ENCODE measurements around the gene ARL14EPL. TPM values are rescaled to one million over a fixed set of nuclear protein-coding genes. Genes with fewer than 3 reads are reported as not detected.

ARL14EPL gene
- total and polyA plus RNA-seq, 12 donors = 0.10 to 0.11 TPM; not detected in 10

DNA sequence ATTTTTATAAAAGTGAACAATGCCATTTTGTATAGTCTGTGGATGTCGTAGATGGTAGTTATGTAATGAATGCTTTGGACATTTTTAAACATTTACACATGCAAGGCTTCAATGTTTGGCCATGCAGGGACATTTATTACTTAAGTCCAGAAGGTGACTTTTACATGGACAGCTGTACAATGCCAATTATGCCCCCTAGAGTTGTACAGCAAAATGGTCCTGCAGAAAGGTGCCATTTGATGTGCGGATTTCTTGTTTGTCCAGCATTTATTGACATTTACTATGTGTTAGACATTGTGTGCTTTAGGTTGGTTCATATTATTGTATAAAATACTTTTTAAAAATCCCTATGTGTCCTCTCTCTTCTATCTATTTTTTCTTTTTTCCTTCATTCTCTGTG, 30.1 kb downstream of the ARL14EPL start:
- no peak for DNase-seq
- intact Hi-C loops (cut with DNase I) = loop anchor here in 1 of 2 donors (10.0 kb wide), 1 partner anchor 168 kb away; no protein-coding TSS in a partner anchor
- Histone ChIP-seq H3K27ac (no peak overlapping the region), H3K27me3 (peaks cover 6% of the 10 kb centered on the region), H3K4me3 (no peak overlapping the region), H3K9me3 (replicated peaks in 1 of 3) (no peaks in the 10 kb centered on the region), H3K36me3 (replicated peaks in 1 of 2) (no peaks in the 10 kb centered on the region), H3K4me1 (replicated peaks in 1 of 2) (no peaks in the 10 kb centered on the region)
- WGBS, 4 donors = 81 to 91% (median 87%) methylated on average over 2 of the region's 2 CpGs
- TF ChIP-seq, protein P1, sequence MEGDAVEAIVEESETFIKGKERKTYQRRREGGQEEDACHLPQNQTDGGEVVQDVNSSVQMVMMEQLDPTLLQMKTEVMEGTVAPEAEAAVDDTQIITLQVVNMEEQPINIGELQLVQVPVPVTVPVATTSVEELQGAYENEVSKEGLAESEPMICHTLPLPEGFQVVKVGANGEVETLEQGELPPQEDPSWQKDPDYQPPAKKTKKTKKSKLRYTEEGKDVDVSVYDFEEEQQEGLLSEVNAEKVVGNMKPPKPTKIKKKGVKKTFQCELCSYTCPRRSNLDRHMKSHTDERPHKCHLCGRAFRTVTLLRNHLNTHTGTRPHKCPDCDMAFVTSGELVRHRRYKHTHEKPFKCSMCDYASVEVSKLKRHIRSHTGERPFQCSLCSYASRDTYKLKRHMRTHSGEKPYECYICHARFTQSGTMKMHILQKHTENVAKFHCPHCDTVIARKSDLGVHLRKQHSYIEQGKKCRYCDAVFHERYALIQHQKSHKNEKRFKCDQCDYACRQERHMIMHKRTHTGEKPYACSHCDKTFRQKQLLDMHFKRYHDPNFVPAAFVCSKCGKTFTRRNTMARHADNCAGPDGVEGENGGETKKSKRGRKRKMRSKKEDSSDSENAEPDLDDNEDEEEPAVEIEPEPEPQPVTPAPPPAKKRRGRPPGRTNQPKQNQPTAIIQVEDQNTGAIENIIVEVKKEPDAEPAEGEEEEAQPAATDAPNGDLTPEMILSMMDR (IDR thresholded peaks at IDR 0.05) = no peak
- TF ChIP-seq POLR2A (IDR thresholded peaks at IDR 0.05) = no peak

DNA sequence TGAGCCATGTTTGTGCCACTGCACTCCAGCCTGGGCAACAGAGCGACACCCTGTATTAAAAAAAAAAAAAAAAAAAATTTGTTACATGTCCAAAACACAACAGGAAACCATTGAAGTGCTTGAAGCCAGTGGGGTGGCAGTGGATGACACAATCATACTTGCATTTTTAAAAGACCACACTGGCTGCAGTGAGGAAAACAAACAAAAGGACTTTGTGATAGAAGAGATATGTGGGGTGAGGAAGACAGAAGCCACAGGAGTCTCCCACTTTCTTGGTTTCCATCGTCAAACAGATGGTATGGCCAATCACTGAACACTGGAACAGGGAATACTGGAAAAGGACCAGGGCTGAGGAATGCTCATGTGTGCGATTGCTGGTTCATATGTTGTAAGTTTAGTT, 31.7 kb downstream of the ARL14EPL start:
- Histone ChIP-seq H3K27me3 (peaks cover 6% of the 10 kb centered on the region), H3K4me1 (replicated peaks in 1 of 2) (no peaks in the 10 kb centered on the region), H3K36me3 (replicated peaks in 1 of 2) (no peaks in the 10 kb centered on the region), H3K9me3 (replicated peaks in 1 of 3) (no peaks in the 10 kb centered on the region), H3K27ac (no peak overlapping the region), H3K4me3 (no peak overlapping the region)
- TF ChIP-seq POLR2A (IDR thresholded peaks at IDR 0.05) = no peak
- TF ChIP-seq, protein P1 (IDR thresholded peaks at IDR 0.05) = no peak
- intact Hi-C loops (cut with DNase I) = loop anchor here in 1 of 2 donors (10.0 kb wide), 1 partner anchor 169 kb away; no protein-coding TSS in a partner anchor
- DNase-seq = no peak
- 83 to 91% (median 88%) methylated on average over 3 of the region's 3 CpGs for WGBS, 4 donors

DNA sequence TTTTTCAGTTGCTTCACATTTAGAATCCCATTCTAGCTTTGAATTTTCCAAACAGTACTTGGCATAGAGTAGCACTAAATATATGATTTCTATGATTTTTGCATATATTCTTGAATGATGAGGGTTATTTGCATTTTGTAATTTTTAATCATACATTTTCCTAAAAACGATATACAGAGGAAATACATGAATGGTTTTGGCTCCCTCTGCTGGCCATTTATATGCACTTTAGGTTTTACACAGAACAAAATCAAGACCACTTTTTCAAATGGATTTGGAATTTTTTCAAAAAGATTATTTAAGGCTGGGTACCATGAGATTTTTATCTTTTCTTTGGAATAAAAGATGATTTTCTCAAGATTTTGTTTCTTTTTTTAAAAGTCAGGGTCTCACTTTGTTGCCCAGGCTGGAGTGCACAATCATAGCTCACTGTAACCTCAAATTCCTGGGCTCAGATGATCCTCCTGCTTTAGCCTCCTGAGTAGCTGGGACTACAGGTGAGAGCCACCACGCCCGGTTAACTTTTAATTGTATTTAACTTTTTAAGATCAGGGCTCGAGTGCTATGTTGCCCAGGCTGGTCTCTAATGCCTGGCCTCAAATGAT, 35.9 kb downstream of the ARL14EPL start:
- Histone ChIP-seq H3K27me3 (peaks cover 6% of the 10 kb centered on the region), H3K4me1 (replicated peaks in 1 of 2) (no peaks in the 10 kb centered on the region), H3K27ac (no peak overlapping the region), H3K36me3 (replicated peaks in 1 of 2) (no peaks in the 10 kb centered on the region), H3K4me3 (no peak overlapping the region), H3K9me3 (replicated peaks in 1 of 3) (no peaks in the 10 kb centered on the region)
- WGBS, 4 donors = 16 to 20% (median 17%) methylated on average over 4 of the region's 4 CpGs
- DNase-seq = peak in 4 of 7 donors; percentile 39 to 69 (median 50)
- intact Hi-C loops (cut with DNase I) = loop anchor here in 1 of 2 donors (10.0 kb wide), 1 partner anchor 173 kb away; no protein-coding TSS in a partner anchor
- no peak for TF ChIP-seq POLR2A (IDR thresholded peaks at IDR 0.05)
- TF ChIP-seq, protein P1 (IDR thresholded peaks at IDR 0.05) = peak; percentile 69 to 94 (median 84)

DNA sequence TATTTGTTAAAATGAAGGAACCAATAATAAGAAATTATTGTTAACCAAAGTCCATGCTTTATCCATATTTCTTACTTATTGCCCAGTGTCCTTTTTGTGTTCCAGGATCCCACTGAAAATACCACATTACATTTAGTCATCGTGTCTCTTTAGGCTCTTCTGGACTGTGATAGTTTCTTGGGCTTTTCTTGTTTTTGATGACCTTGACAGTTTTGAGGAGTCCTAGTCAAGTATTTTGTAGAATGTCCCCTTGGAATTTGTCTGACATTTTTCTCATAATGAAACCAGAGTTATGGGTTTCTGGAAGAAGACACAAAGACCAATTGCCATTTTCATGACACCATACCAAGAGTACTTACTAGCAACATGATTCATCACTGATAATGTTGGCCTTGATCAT, 38.9 kb downstream of the ARL14EPL start:
- 90 to 100% (median 95%) methylated on average over 1 of the region's 1 CpG for WGBS, 4 donors
- no peak overlapping the region for H3K4me3 ChIP-seq
- intact Hi-C loops (cut with DNase I) = no loop called here
- no peaks in the 10 kb centered on the region for H3K36me3 ChIP-seq (replicated peaks in 1 of 2)
- H3K9me3 ChIP-seq (replicated peaks in 1 of 3) = no peaks in the 10 kb centered on the region
- H3K27me3 ChIP-seq = peaks cover 6% of the 10 kb centered on the region
- no peak for DNase-seq
- H3K4me1 ChIP-seq (replicated peaks in 1 of 2) = no peaks in the 10 kb centered on the region
- H3K27ac ChIP-seq = no peak overlapping the region
- TF ChIP-seq, protein P1 (IDR thresholded peaks at IDR 0.05) = no peak
- TF ChIP-seq POLR2A (IDR thresholded peaks at IDR 0.05) = no peak
